SH-SY5Y (cell line): Measurements from ENCODE around the gene WRNIP1.

ENCODE experiments used
- GATA2 ChIP-seq: IDR thresholded peaks from 2 replicates; pipeline ENCODE4 v1.6.1; 2011; ENCODE audit warnings: mild to moderate bottlenecking, low read depth, low read length
- GATA3 ChIP-seq: IDR thresholded peaks from 2 replicates; pipeline ENCODE4 v1.6.1; 2011; ENCODE audit warnings: low read depth, mild to moderate bottlenecking, low read length, moderate library complexity

DNA sequence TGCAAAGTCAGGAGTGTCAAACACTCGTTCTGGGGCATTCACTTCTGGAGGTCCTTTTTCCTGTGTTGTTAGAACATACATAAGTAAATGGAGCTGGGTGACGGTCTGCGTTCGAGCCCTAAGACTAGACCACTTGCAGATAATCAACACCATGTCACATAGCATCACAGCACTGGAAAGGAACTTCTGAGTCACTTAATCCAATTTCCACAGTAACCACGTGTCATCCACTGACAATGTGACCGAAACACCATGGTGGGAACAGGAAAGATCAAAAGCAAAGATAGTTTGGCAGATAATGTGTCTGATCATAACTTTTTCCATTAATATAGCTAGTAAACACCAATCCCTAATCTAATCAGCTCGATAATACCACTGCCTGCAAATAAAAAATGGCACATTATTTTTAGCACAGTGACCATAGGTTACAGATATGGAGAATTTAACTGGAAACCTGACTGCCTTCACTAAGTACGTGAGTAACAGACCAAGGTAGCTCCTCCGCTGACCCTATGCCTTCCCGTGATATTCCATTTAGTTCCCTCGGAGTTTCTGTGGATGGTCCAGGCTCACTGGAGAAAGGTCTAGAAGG is 34.8 kb downstream of the WRNIP1 start:
- no peak for TF ChIP-seq GATA3
- no peak for TF ChIP-seq GATA2
